HG02678 (cell line): ENCODE data around the gene MAGEB3.
A peak's percentile ranks its signal among the peaks of the same experiment; 100 is the strongest.
"Not testable (repeated sequence)": the region's sequence is repeated elsewhere in the genome, so short reads cannot be mapped to it uniquely, and the experiment has no call there.

Experiments
- ATAC-seq: cut with Tn5 transposase; IDR thresholded peaks from one replicate; pipeline ENCODE4 v1.9.1; 2021; ENCODE audit warnings: mild to moderate bottlenecking, moderate library complexity; ENCODE audit not compliant: unreplicated experiment

MAGEB3 gene, protein sequence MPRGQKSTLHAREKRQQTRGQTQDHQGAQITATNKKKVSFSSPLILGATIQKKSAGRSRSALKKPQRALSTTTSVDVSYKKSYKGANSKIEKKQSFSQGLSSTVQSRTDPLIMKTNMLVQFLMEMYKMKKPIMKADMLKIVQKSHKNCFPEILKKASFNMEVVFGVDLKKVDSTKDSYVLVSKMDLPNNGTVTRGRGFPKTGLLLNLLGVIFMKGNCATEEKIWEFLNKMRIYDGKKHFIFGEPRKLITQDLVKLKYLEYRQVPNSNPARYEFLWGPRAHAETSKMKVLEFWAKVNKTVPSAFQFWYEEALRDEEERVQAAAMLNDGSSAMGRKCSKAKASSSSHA

DNA sequence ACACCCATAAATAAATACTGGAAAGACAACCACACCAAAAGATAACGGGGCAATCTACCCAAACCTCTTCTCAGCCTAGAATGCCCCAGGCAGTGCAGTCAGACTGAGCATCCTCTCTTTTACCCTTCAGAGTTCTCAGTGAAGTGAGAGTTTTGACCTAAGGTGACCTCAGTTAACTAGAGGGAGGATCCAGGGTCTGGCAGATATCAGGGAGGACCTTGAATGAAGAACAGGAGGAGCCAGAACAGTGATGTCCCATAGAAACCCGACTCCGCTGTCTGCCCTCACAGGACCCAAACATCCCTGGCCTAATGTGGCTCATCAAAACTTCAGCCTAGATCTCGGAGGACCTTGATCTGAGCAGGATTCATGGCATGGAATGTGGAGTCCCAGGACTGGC lies at the start of gene MAGEB3:
MAGEB3 (plus strand) TSS at position 263 of the 400 bp plus-strand sequence. CDS start 5,268 bp downstream, outside the sequence.
- ATAC-seq, result no peak

GRCh38 chrX:30181353-30181752 lies 49.1 kb upstream of the MAGEB3 start:
- ATAC-seq, result no peak

DNA sequence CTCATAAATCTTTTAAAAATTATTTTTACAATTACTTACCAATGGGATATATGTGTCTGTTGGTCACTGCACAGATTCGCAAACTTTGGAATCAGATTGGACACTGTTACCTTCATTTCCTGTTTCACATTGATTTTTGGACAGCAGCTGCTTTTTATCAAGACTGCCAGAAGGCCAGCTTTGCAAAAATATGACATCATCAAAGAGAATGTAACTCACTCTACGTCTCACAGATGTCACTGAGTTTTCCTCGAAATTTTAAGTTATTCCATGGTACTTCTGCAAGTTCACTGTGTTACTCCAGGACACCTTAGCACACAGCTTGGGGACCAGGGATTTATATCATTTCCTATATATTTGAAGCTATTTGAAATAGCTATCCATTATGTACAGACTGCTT lies 46.9 kb upstream of the MAGEB3 start:
- no peak for ATAC-seq

- no peak for ATAC-seq
These were observed 40.0 kb upstream of the MAGEB3 start for GRCh38 chrX:30190426-30190825.

DNA sequence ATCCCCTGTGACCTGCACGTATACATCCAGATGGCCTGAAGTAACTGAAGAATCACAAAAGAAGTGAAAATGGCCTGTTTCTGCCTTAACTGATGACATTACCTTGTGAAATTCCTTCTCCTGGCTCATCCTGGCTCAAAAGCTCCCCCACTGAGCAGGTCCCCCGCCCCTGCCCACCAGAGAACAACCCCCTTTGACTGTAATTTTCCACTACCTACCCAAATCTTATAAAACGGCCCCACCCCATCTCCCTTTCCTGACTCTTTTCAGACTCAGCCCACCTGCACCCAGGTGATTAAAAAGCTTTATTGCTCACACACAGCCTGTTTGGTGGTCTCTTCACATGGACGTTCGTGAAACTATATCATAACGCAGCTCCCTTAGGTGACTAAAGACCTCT lies 36.5 kb upstream of the MAGEB3 start:
- ATAC-seq, result not testable (repeated sequence)

DNA sequence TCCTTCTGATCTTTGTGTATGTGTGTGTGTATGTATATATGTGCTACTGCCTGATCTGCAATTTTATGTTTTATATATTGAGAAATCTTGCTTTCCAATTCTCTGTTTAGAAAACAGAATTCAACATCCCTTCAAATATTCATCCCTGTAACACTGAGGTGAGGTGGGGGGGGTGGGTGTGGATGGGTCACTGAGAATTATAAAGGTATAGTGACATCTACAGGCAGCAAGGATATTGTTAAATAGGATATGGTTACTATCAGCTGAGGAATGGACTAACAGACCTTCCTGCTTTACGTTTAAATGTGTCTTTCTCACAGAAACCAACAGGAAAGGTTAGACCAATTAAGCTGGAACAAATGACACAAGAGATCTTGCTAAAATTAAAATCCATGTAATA lies 34.1 kb upstream of the MAGEB3 start:
- ATAC-seq, result no peak

DNA sequence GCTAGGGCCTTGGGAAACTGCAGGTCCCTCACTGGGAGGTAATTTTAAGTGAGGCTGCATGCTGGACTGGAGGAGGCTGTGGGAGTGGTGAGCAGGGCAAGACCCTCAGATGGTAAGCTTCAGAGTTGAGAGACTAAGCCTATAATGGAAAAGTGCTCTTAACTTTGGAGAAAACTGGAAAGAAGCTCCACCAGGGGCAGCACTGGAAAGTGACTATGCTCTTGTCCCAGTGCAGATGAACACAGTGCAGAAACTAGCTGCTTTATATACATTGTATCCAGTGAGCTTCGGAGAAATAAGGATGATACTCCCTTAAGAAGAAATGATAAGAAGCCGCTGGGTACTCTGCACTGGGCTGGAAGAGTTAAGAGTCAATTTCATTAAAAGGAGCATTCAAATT lies 18.3 kb upstream of the MAGEB3 start:
- no peak for ATAC-seq

DNA sequence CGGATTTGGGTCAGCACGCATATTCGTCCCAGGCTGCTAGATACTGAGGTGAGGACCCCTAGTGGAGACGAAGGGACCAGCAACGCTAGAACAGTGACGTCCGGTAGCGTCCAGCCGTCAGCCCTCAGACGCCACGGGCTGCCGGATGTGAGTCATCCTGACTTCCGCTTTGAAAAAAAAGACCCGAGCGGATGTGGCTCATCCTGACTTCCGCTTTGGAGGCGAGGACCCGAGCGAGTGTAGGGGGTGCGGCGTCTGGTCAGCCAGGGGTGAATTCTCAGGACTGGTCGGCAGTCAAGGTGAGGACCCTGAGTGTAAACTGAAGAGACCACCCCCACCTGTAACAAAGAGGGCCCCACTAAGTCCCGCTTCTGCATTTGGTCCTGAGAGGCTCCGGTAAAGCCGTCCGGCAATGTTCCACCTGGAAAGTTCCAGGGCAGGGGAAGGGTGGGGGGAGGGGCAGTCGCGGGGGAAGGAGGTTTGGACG lies 15.1 kb upstream of the MAGEB3 start, which contains the start of gene MAGEB2:
MAGEB2 (plus strand) TSS at position 207 of the 487 bp plus-strand sequence. CDS start 3,018 bp downstream, outside the sequence.
- ATAC-seq, result no peak

DNA sequence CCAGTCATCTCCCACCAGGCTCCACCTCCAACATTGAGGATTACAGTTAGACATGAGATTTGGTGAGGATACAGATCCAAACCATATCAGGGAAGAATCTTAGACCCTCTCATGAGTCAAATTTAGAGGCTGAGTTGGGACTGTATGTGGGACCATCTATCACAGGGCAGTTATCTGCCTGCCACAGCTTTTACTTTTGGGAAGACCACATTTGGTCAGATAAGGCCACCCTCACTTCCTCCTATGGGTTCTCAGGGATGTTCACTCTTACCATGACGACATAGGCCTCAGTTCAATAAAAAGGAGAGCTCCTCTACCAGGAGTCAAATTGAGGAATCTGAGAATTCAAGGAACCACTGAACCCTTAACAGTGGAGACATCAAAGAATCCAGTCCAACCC lies 13.0 kb upstream of the MAGEB3 start:
- ATAC-seq, result no peak

DNA sequence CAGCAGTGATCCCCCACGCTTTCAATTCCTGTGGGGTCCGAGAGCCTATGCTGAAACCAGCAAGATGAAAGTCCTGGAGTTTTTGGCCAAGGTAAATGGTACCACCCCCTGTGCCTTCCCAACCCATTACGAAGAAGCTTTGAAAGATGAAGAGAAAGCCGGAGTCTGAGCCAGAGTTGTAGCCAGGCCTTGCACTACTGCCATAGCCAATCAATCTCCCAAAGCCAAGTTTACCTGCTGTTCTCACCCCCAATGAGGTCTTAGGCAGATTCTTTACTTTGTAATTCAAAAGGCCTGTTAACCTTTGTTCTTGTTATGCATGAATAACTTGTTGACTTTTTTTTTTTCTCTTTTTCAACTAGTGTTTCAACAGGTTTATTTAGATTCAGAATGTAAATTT lies 11.1 kb upstream of the MAGEB3 start:
- no peak for ATAC-seq

- ATAC-seq, result no peak
These were observed 9.8 kb upstream of the MAGEB3 start for GRCh38 chrX:30220661-30221060.

- ATAC-seq, result no peak
These were observed 5.9 kb upstream of the MAGEB3 start for GRCh38 chrX:30224536-30224935.

- no peak for ATAC-seq
These were observed 1.9 kb upstream of the MAGEB3 start for GRCh38 chrX:30228526-30228925.

- ATAC-seq, result no peak
These were observed 11.4 kb downstream of the MAGEB3 start, which contains the start of gene MAGEB4 for GRCh38 chrX:30241724-30242415. Gene MAGEB4, plus strand, starts transcription at chrX:30242000. Its CDS starts 136 bp downstream, at chrX:30242136.

DNA sequence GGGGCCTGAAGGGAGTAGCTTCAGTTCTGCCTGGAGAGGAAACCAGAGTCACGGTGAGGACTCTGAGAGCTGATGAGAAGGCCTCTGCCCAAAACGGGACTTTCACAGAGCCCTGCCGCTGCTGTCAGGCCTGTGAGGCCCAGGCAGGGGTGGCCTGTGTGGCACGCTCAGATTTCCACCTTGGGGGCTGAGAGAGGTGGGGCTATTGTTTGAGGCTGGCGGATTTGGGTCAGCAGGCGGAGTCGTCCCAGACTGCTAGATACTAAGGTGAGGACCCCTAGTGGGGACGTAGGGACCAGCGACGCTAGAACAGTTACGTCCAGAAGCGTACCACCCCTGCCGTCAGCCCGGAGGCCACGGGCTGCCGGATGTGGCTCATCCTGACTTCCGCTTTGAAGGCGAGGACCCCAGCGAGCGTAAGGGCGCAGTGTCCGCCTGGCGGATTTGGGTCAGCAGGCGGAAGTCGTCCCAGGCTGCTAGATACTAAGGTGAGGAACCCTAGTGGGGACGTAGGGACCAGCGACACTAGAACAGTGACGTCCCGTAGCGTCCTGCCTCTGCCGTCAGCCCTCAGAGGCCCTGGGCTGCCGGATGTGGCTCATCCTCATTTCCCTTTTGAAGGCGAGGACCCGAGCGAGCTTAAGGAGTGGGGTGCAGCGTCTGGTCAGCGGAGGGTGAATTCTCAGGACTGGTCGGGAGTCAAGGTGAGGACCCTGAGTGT lies 16.5 kb downstream of the MAGEB3 start, which contains the start of gene MAGEB1:
MAGEB1 (plus strand) TSS at position 378 of the 721 bp plus-strand sequence. CDS start 3,348 bp downstream, outside the sequence.
- ATAC-seq, result no peak

- peak; percentile 74 for ATAC-seq
These were observed 18.4 kb downstream of the MAGEB3 start for GRCh38 chrX:30248854-30249253.

DNA sequence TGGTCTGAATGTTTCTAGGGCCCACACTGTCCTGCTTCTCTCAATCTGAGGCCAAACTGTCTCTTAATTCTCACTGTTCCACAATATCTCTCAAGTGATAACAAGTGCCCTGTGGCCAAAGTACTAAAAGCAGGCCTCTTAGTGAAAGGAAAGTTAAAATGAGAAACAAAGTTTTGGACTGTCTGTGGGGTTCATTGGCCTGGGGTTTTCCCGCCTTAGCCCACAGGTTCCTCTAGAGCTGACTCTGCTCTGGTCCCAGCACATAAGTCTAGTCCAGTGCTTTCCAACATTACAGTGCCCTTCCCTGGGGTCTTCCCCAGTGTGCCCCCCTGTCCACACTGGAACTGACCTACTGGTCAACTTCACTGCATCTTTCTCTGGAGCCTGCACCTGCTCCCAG lies 22.8 kb downstream of the MAGEB3 start:
- peak; percentile 67 for ATAC-seq

GRCh38 chrX:30259927-30260326 lies 29.5 kb downstream of the MAGEB3 start:
- no peak for ATAC-seq

GRCh38 chrX:30261012-30261411 lies 30.6 kb downstream of the MAGEB3 start:
- ATAC-seq, result no peak

DNA sequence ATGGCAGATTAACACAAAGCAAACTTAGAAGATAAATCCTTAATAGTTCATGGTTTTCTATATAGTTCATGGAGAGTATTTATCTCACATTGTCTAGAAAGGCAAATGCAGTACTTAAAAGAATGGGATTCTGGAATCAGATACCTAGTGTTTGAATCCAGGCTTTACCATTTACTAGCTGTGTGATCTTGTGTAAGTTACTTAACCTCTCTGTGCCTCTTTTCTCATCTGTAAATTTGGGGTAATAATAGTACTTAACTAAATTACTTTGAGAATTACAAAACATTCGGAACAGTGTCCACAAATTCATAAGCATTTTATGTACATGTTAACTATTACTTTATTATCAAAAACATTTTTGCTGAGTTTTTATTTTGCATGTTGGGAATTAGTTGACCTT lies 32.3 kb downstream of the MAGEB3 start:
- ATAC-seq, result no peak

DNA sequence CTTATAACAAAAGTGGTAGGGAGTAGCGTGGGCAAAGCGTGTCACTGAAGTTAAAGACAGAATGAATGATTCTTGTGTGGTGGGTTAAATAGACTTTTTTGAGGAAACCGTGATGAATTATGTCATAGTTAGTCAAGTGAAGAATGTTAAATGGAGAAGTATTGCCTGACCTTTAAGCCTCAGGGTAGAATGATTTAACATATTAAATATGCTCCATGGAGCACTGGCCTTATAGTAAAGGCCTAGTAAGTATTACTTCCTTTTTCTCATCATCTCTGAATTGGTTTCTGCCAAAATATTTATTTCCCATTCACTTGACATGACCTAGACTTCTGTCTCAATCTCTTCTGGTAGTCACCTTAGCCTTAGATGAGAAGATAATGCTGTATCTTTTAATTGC lies 40.2 kb downstream of the MAGEB3 start:
- ATAC-seq, result no peak
